CD8-positive, alpha-beta memory T cell (primary cell): ENCODE results near the gene GJB4. TPM values are rescaled to one million over a fixed set of nuclear protein-coding genes. Genes with fewer than 3 reads are reported as not detected.

ENCODE experiments used
- CTCF ChIA-PET: fragments of 350-600 bp; sonication (Branson Sonifier 250); formaldehyde crosslinking; loops from one replicate; lab custom pipeline; 2021; ENCODE audit warnings: antibody characterized with exemption; lab: Charles Lee
- POLR2A ChIA-PET: fragments of 350-600 bp; sonication (Branson Sonifier 250); formaldehyde crosslinking; loops from one replicate; lab custom pipeline; 2021; ENCODE audit warnings: antibody characterized with exemption; lab: Charles Lee
- DNase-seq, 5 donors: peaks; one replicate each; pipeline versions ENCODE4 v3.0.0 to v3.0.0-alpha.2; 2020 to 2022; ENCODE audit warnings: mixed read lengths in 1 of 5
- H3K27ac ChIP-seq: one replicate; pipeline ENCODE4 v1.7.0; 2013; ENCODE audit warnings: low read depth, mild to moderate bottlenecking, low read length, moderate library complexity
- H3K27me3 ChIP-seq: 2 replicates; pipeline ENCODE4 v1.7.0; 2013; ENCODE audit warnings: low read length, mild to moderate bottlenecking; ENCODE audit not compliant: insufficient read depth, poor library complexity, severe bottlenecking
- H3K36me3 ChIP-seq: 2 replicates; pipeline ENCODE4 v1.7.0; 2013; ENCODE audit warnings: mild to moderate bottlenecking, low read length, moderate library complexity; ENCODE audit not compliant: insufficient read depth
- H3K4me1 ChIP-seq: 2 replicates; pipeline ENCODE4 v1.7.0; 2013; ENCODE audit warnings: mild to moderate bottlenecking, low read length, moderate library complexity; ENCODE audit not compliant: insufficient read depth
- H3K4me3 ChIP-seq: 2 replicates; pipeline ENCODE4 v1.7.0; 2013; ENCODE audit warnings: mild to moderate bottlenecking, low read length
- H3K9me3 ChIP-seq: 2 replicates; pipeline ENCODE4 v1.7.0; 2013; ENCODE audit warnings: mild to moderate bottlenecking, low read length
- H3K27ac Mint-ChIP-seq, 8 donors: one replicate each; pipeline ENCODE4 v1.8.0; 2020 to 2021; ENCODE audit warnings: mixed read lengths in 8 of 8, mild to moderate bottlenecking in 6 of 8, inconsistent platforms in 3 of 8, moderate library complexity in 3 of 8
- H3K27me3 Mint-ChIP-seq, 2 donors: one replicate each; pipeline ENCODE4 v1.8.0; 2020 to 2021; ENCODE audit warnings: mixed read lengths in 2 of 2, mild to moderate bottlenecking in 1 of 2, moderate library complexity in 1 of 2
- H3K36me3 Mint-ChIP-seq, 3 donors: one replicate each; pipeline ENCODE4 v1.8.0; 2020 to 2021; ENCODE audit warnings: mixed read lengths in 3 of 3, inconsistent platforms in 1 of 3, mild to moderate bottlenecking in 1 of 3
- H3K4me1 Mint-ChIP-seq, 3 donors: one replicate each; pipeline ENCODE4 v1.8.0; 2020 to 2021; ENCODE audit warnings: mixed read lengths in 3 of 3, inconsistent platforms in 1 of 3, mild to moderate bottlenecking in 1 of 3
- H3K4me3 Mint-ChIP-seq, 7 donors: one replicate each; pipeline ENCODE4 v1.8.0; 2020 to 2021; ENCODE audit warnings: mixed read lengths in 7 of 7, mild to moderate bottlenecking in 6 of 7, moderate library complexity in 4 of 7, inconsistent platforms in 2 of 7
- H3K9me3 Mint-ChIP-seq, 5 donors: one replicate each; pipeline ENCODE4 v1.8.0; 2020 to 2022; ENCODE audit warnings: mixed read lengths in 5 of 5, mild to moderate bottlenecking in 3 of 5, moderate library complexity in 2 of 5, inconsistent platforms in 1 of 5
- polyA plus RNA-seq: library from polyadenylated mRNA; unstranded; fragments of 300-500 nt; fragmentation: Illumina TruSeq; gene quantifications from one replicate; pipeline ENCODE4 v1.2.3, GENCODE V29; 2021
- total RNA-seq, 2 experiments: library from RNA; stranded (reverse); gene quantifications; one replicate each; pipeline ENCODE4 v1.2.3, GENCODE V29; 2021

GJB4 gene
- total and polyA plus RNA-seq, 3 experiments from 2014 or later, result not detected

DNA sequence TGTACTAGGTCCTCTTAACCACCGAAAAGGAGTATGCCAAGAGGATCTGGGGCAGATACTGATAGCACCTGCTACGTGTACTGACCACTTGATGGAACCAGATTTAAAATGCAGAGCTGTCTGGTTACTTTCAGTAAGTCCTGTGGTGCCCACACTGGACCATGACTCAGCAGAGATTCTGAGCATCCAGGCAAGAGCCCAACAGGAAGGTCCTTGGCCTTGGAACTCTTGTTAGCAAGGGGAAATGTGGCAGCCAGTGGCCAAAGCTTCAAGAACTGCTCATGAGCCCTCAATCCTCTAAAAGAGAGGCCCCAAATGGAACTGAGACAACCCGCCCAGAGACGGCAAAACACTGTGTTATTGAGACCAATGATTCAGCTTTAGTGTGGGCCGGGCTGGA lies 8.9 kb upstream of the GJB4 start:
- H3K9me3 Mint-ChIP-seq, result no peaks in the 10 kb centered on the region
- POLR2A ChIA-PET, result no interaction called here
- DNase-seq, result peak in 1 of 5 donors; percentile 3
- CTCF ChIA-PET, result interaction anchor here (0.8 kb wide), 1 partner anchor 8 kb away, joined by 3 read pairs; no protein-coding TSS in a partner anchor
- H3K27me3 ChIP-seq, result no peaks in the 10 kb centered on the region
- H3K27ac Mint-ChIP-seq, result no peak overlapping the region
- no peak overlapping the region for H3K4me3 ChIP-seq
- no peak overlapping the region for H3K27ac ChIP-seq
- no peaks in the 10 kb centered on the region for H3K9me3 ChIP-seq
- H3K4me3 Mint-ChIP-seq, result no peak overlapping the region
- H3K36me3 ChIP-seq, result no peaks in the 10 kb centered on the region
- H3K4me1 ChIP-seq, result no peaks in the 10 kb centered on the region
- H3K4me1 Mint-ChIP-seq, result no peaks in the 10 kb centered on the region
- H3K27me3 Mint-ChIP-seq, result peaks cover 5 to 19% of the 10 kb centered on the region in 2 donors
- H3K36me3 Mint-ChIP-seq, result peaks cover 0 to 1% (median 0%) of the 10 kb centered on the region in 3 donors

DNA sequence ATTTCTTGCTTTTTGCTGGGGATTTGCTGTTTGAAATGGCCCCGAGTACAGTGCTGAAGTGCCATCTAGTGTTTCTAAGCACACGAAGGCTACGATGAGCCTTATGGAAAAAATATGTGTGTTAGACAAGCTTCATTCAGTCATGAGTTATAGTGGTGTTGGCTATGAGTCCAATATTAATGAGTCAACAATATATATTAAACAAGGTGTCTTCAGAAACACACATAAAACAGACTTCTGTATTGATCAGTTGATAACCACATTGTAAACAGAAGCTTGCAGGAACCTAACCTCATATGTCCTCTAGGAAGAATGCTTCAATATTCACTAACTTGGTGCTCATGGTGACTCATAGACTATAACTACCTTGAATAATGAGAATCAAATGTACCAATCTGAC lies 6.4 kb upstream of the GJB4 start:
- no peaks in the 10 kb centered on the region for H3K9me3 Mint-ChIP-seq
- Histone ChIP-seq H3K4me3 (no peak overlapping the region), H3K36me3 (no peaks in the 10 kb centered on the region), H3K4me1 (no peaks in the 10 kb centered on the region), H3K27ac (no peak overlapping the region), H3K9me3 (no peaks in the 10 kb centered on the region), H3K27me3 (no peaks in the 10 kb centered on the region)
- no peaks in the 10 kb centered on the region for H3K4me1 Mint-ChIP-seq
- CTCF ChIA-PET, result interaction anchor here (2.5 kb wide), 1 partner anchor 10 kb away, joined by 9 read pairs; no protein-coding TSS in a partner anchor
- H3K27ac Mint-ChIP-seq, result no peak overlapping the region
- H3K4me3 Mint-ChIP-seq, result no peak overlapping the region
- no peak for DNase-seq
- H3K36me3 Mint-ChIP-seq, result peaks cover 0 to 1% (median 0%) of the 10 kb centered on the region in 3 donors
- H3K27me3 Mint-ChIP-seq, result peaks cover 5 to 24% of the 10 kb centered on the region in 2 donors
- POLR2A ChIA-PET, result no interaction called here

DNA sequence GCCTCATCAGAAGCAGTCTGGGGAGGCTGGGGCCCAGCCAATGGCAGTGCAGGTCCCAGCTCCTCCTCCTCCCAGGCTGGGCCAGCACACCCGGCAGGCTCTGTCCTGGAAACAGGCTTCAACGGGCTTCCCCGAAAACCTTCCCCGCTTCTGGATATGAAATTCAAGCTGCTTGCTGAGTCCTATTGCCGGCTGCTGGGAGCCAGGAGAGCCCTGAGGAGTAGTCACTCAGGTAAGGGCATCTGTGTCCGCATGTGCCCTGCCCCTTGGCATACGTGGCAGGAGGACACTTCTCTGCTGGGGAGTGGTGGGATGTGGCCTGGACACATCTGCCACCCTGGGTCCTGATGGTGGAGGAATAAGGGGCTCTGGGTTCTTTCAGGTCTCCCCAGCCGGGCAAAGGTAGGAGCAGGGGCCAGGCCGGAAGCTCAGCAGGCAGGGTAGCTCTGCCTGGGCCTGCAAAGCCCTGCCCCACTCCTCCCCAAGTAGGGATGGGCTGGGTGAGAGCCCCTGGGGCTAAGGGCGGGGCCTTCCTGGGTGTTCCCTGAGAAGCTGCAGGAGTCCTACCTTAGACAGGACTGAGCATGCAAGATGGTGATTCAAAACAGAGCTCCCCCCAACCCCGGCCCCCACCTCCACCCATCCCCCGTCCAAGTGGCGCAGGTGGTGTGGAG lies 4.4 kb upstream of the GJB4 start, which contains the start of gene GJB5:
TSS of gene GJB5 (plus strand) at position 84 of the 674 bp plus-strand sequence. CDS start 2,284 bp downstream, outside the sequence.
- H3K4me1 ChIP-seq, result no peaks in the 10 kb centered on the region
- no peak for DNase-seq
- Mint-ChIP-seq H3K27me3 (peaks cover 5 to 28% of the 10 kb centered on the region in 2 donors), H3K9me3 (no peaks in the 10 kb centered on the region), H3K4me3 (no peak within 1 kb of the TSS), H3K4me1 (no peaks in the 10 kb centered on the region), H3K36me3 (no peaks in the 10 kb centered on the region), H3K27ac (no peak within 1 kb of the TSS)
- ChIA-PET CTCF (interaction anchor here (2.5 kb wide), 1 partner anchor 12 kb away, joined by 9 read pairs; no protein-coding TSS in a partner anchor), POLR2A (no interaction called here)
- H3K4me3 ChIP-seq, result no peak within 1 kb of the TSS
- no peaks in the 10 kb centered on the region for H3K36me3 ChIP-seq
- no peak within 1 kb of the TSS for H3K27ac ChIP-seq
- H3K9me3 ChIP-seq, result no peaks in the 10 kb centered on the region
- no peaks in the 10 kb centered on the region for H3K27me3 ChIP-seq

DNA sequence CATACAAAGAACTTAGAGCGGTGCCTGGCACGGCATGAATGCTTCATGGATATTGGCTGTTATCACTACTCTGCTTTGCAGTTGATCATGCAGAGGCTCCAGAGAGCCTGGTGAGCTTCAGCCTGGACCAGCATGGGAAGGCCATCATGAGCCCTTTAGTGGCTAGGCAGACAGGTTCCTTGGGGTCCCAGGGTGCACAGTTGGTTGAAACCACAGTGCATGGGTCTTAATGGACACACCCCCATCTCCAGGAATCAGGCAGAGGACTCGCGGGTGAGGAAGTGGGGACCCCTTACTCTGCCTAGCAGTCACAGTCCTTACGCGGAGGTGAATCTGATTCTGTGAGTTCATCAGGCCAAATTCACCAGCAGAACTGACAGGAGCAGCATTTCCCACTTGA lies 3.6 kb upstream of the GJB4 start:
- Histone ChIP-seq H3K4me3 (no peak overlapping the region), H3K27me3 (no peaks in the 10 kb centered on the region), H3K36me3 (no peaks in the 10 kb centered on the region), H3K4me1 (no peaks in the 10 kb centered on the region), H3K27ac (no peak overlapping the region), H3K9me3 (no peaks in the 10 kb centered on the region)
- DNase-seq, result no peak
- no peaks in the 10 kb centered on the region for H3K36me3 Mint-ChIP-seq
- CTCF ChIA-PET, result no interaction called here
- peaks cover 5 to 28% of the 10 kb centered on the region in 2 donors for H3K27me3 Mint-ChIP-seq
- H3K9me3 Mint-ChIP-seq, result no peaks in the 10 kb centered on the region
- POLR2A ChIA-PET, result no interaction called here
- no peak overlapping the region for H3K4me3 Mint-ChIP-seq
- H3K27ac Mint-ChIP-seq, result no peak overlapping the region
- no peaks in the 10 kb centered on the region for H3K4me1 Mint-ChIP-seq

DNA sequence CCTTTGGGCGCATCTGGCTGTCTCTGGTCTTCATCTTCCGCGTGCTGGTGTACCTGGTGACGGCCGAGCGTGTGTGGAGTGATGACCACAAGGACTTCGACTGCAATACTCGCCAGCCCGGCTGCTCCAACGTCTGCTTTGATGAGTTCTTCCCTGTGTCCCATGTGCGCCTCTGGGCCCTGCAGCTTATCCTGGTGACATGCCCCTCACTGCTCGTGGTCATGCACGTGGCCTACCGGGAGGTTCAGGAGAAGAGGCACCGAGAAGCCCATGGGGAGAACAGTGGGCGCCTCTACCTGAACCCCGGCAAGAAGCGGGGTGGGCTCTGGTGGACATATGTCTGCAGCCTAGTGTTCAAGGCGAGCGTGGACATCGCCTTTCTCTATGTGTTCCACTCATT lies 2.2 kb upstream of the GJB4 start:
- Histone ChIP-seq H3K27me3 (no peaks in the 10 kb centered on the region), H3K27ac (no peak overlapping the region), H3K36me3 (no peaks in the 10 kb centered on the region), H3K9me3 (no peaks in the 10 kb centered on the region), H3K4me1 (no peaks in the 10 kb centered on the region), H3K4me3 (no peak overlapping the region)
- no peak for DNase-seq
- ChIA-PET CTCF (interaction anchor here (2.7 kb wide), 1 partner anchor 15 kb away, joined by 10 read pairs; no protein-coding TSS in a partner anchor), POLR2A (no interaction called here)
- Mint-ChIP-seq H3K4me3 (no peak overlapping the region), H3K36me3 (no peaks in the 10 kb centered on the region), H3K4me1 (no peaks in the 10 kb centered on the region), H3K27me3 (peaks cover 5 to 32% of the 10 kb centered on the region in 2 donors), H3K9me3 (no peaks in the 10 kb centered on the region), H3K27ac (no peak overlapping the region)

DNA sequence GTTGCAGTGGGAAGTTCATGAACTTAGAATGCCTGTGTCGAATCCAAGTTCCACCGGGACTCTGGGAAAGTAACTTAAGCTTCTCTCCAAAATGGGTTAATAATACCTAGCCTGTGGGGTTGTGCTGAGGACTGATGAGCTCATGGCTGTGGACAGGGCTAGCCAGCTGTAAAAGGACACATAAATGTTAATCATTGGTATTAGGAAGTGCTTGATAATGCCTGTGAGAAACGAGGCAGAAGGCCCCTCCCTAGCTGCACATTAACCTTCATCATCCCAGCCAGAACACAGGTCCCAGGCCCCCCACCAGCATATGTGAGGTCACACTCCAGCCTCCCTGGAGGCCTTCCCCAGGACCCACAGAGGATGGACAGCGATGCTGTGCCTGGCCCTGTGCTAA lies 789 bp upstream of the GJB4 start:
- Histone ChIP-seq H3K4me1 (no peaks in the 10 kb centered on the region), H3K27ac (no peak overlapping the region), H3K27me3 (no peaks in the 10 kb centered on the region), H3K4me3 (no peak overlapping the region), H3K9me3 (no peaks in the 10 kb centered on the region), H3K36me3 (no peaks in the 10 kb centered on the region)
- no peaks in the 10 kb centered on the region for H3K4me1 Mint-ChIP-seq
- ChIA-PET CTCF (interaction anchor here (2.7 kb wide), 1 partner anchor 16 kb away, joined by 10 read pairs; no protein-coding TSS in a partner anchor), POLR2A (no interaction called here)
- peaks cover 4 to 36% of the 10 kb centered on the region in 2 donors for H3K27me3 Mint-ChIP-seq
- peak overlapping the region in 1 of 8 donors; percentile 23 for H3K27ac Mint-ChIP-seq
- no peak for DNase-seq
- no peaks in the 10 kb centered on the region for H3K36me3 Mint-ChIP-seq
- peaks cover 0 to under 1% (median 0%) of the 10 kb centered on the region in 5 donors for H3K9me3 Mint-ChIP-seq
- no peak overlapping the region for H3K4me3 Mint-ChIP-seq

DNA sequence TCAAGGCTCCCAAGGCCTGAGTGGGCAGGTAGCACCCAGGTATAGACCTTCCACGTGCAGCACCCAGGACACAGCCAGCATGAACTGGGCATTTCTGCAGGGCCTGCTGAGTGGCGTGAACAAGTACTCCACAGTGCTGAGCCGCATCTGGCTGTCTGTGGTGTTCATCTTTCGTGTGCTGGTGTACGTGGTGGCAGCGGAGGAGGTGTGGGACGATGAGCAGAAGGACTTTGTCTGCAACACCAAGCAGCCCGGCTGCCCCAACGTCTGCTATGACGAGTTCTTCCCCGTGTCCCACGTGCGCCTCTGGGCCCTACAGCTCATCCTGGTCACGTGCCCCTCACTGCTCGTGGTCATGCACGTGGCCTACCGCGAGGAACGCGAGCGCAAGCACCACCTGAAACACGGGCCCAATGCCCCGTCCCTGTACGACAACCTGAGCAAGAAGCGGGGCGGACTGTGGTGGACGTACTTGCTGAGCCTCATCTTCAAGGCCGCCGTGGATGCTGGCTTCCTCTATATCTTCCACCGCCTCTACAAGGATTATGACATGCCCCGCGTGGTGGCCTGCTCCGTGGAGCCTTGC lies 1.7 kb downstream of the GJB4 start:
- Mint-ChIP-seq H3K27me3 (peaks cover 3 to 35% of the 10 kb centered on the region in 2 donors), H3K9me3 (peaks cover 0 to 2% (median 0%) of the 10 kb centered on the region in 5 donors), H3K36me3 (no peaks in the 10 kb centered on the region), H3K4me1 (no peaks in the 10 kb centered on the region), H3K4me3 (no peak overlapping the region), H3K27ac (peak overlapping the region in 1 of 8 donors; percentile 19)
- CTCF ChIA-PET, result no interaction called here
- H3K9me3 ChIP-seq, result no peaks in the 10 kb centered on the region
- no peak for DNase-seq
- POLR2A ChIA-PET, result no interaction called here
- H3K36me3 ChIP-seq, result no peaks in the 10 kb centered on the region
- no peak overlapping the region for H3K4me3 ChIP-seq
- no peak overlapping the region for H3K27ac ChIP-seq
- H3K4me1 ChIP-seq, result no peaks in the 10 kb centered on the region
- no peaks in the 10 kb centered on the region for H3K27me3 ChIP-seq

DNA sequence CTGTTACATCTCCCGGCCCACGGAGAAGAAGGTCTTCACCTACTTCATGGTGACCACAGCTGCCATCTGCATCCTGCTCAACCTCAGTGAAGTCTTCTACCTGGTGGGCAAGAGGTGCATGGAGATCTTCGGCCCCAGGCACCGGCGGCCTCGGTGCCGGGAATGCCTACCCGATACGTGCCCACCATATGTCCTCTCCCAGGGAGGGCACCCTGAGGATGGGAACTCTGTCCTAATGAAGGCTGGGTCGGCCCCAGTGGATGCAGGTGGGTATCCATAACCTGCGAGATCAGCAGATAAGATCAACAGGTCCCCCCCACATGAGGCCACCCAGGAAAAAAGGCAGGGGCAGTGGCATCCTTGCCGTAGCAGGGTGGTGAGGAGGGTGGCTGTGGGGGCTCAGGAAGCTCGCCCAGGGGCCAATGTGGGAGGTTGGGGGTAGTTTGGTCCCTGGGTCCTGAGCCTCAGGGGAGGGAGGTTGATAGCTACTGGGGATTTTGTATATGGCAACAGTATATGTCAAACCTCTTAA lies 2.3 kb downstream of the GJB4 start:
- peaks cover 0 to 2% (median 0%) of the 10 kb centered on the region in 5 donors for H3K9me3 Mint-ChIP-seq
- Histone ChIP-seq H3K4me3 (no peak overlapping the region), H3K27me3 (no peaks in the 10 kb centered on the region), H3K36me3 (no peaks in the 10 kb centered on the region), H3K27ac (no peak overlapping the region), H3K4me1 (no peaks in the 10 kb centered on the region), H3K9me3 (no peaks in the 10 kb centered on the region)
- H3K4me3 Mint-ChIP-seq, result no peak overlapping the region
- no peaks in the 10 kb centered on the region for H3K4me1 Mint-ChIP-seq
- peaks cover 3 to 35% of the 10 kb centered on the region in 2 donors for H3K27me3 Mint-ChIP-seq
- no peak for DNase-seq
- H3K36me3 Mint-ChIP-seq, result no peaks in the 10 kb centered on the region
- CTCF ChIA-PET, result no interaction called here
- no peak overlapping the region for H3K27ac Mint-ChIP-seq
- POLR2A ChIA-PET, result no interaction called here
